Adrenal gland (tissue), 12 donors: ENCODE results near the gene MOV10. TPM values are rescaled to one million over a fixed set of nuclear protein-coding genes. Genes with fewer than 3 reads are reported as not detected.

Source experiments
- DNase-seq, 7 donors: peaks; one replicate each; pipeline ENCODE4 v3.0.0-alpha.2; 2019 to 2020
- H3K27ac ChIP-seq, 5 donors: fragments of 200-600 bp; sonication (generic) in 4 of 5; 1 replicate in 3 of 5; 2 replicates in 2 of 5; pipeline versions ENCODE4 v1.5.1 to v1.8.0; 2016 to 2020; ENCODE audit warnings: mild to moderate bottlenecking in 1 of 5
- H3K27me3 ChIP-seq: fragments of 200-600 bp; 2 replicates; pipeline ENCODE4 v1.8.0; 2021
- H3K36me3 ChIP-seq, 2 donors: fragments of 200-600 bp; replicated peaks in 1 of 2; 1 replicate in 1 of 2; 2 replicates in 1 of 2; pipeline versions ENCODE4 v1.5.1 to v1.8.0; 2018 to 2022
- H3K4me1 ChIP-seq, 2 donors: fragments of 200-600 bp; replicated peaks in 1 of 2; 1 replicate in 1 of 2; 2 replicates in 1 of 2; pipeline versions ENCODE4 v1.5.1 to v1.8.0; 2018 to 2021
- H3K4me3 ChIP-seq, 4 donors: fragments of 200-600 bp; sonication (generic) in 3 of 4; one replicate each; pipeline ENCODE4 v1.5.1; 2016 to 2018
- H3K9me3 ChIP-seq, 3 donors: fragments of 200-600 bp; sonication (generic) in 1 of 3; replicated peaks in 1 of 3; 1 replicate in 2 of 3; 2 replicates in 1 of 3; pipeline versions ENCODE4 v1.5.1 to v1.8.0; 2016 to 2021
- CTCF ChIP-seq, 6 experiments: fragments of 450-650 bp in 4 of 6; fragments of 200-600 bp in 2 of 6; sonication (generic) in 1 of 6; IDR thresholded peaks; 1 replicate in 5 of 6; 2 replicates in 1 of 6; pipeline versions ENCODE4 v1.5.1 to v1.8.0; 2016 to 2021; ENCODE audit warnings: antibody characterized with exemption in 6 of 6, mild to moderate bottlenecking in 2 of 6, moderate library complexity in 1 of 6
- POLR2A ChIP-seq, 2 donors: fragments of 450-650 bp; IDR thresholded peaks; one replicate each; pipeline ENCODE4 v1.6.1; 2017; ENCODE audit warnings: antibody characterized with exemption in 2 of 2, mild to moderate bottlenecking in 2 of 2, moderate library complexity in 1 of 2
- WGBS, 4 donors: extraction: QIAGEN DNeasy Blood & Tissue Kit in 2 of 4; methylation state at CpG; one replicate each; pipeline versions ENCODE4 v1.1.5 to v1.1.7; 2013 to 2017; 5-methylcytosine and 5-hydroxymethylcytosine counted together
- intact Hi-C, 2 donors: fragments of 100-400 bp; cut with DNase I; formaldehyde crosslinking; loops; one replicate each; pipeline versions ENCODE4 v1.14.1 to v1.15.0; 2022 to 2023
- polyA plus RNA-seq, 3 donors: library from polyadenylated mRNA; stranded (reverse); fragments of 200-250 nt in 2 of 3; fragments of 350-450 nt in 1 of 3; fragmentation: Illumina TruSeq in 1 of 3; extraction: RNeasy Lipid Tissue Mini Kit (QIAGEN cat#74804) in 1 of 3; gene quantifications; one replicate each; pipeline ENCODE4 v1.2.3, GENCODE V29; 2013 to 2014
- total RNA-seq, 9 donors: library from RNA; depleted of rRNA in 4 of 9; stranded (reverse); fragments of >200 nt in 4 of 9; fragments of 120-200 nt in 1 of 9; fragmentation: NEBNext Ultra II Directional in 1 of 9; extraction: Animal tissue kit (Norgen Biotek cat#: 25700) in 1 of 9; gene quantifications; one replicate each; pipeline versions ENCODE4 v1.1.0 to v1.2.4, GENCODE V29; 2013 to 2023
- donor health status: healthy with polysubstance abuse.
- donor health status: Bipolar disorder and iron deficiency.
- donor health status: DM: yes; HTN: yes; CAD: no.
- donor health status: DM: no; HTN: no; CAD: no.
- donor health status: DM: no; HTN: no; CAD: no.
- donor health status: DM: yes; HTN: yes; CAD: no.

Gene MOV10
- total and polyA plus RNA-seq, 12 donors: 39.1 to 372 (median 70.5) TPM

GRCh38 chr1:112696578-112697314, 22.3 kb downstream of the MOV10 start:
- H3K27ac ChIP-seq: no peak overlapping the region
- intact Hi-C loops: no loop called here

GRCh38 chr1:112697781-112698201, 23.3 kb downstream of the MOV10 start:
- Histone ChIP-seq H3K27me3 (no peaks in the 10 kb centered on the region), H3K9me3 (no peaks in the 10 kb centered on the region), H3K4me3 (no peak overlapping the region), H3K27ac (peak overlapping the region in 1 of 5 donors; percentile 95), H3K36me3 (peaks cover 0 to 87% of the 10 kb centered on the region in 2 donors), H3K4me1 (peaks cover 25 to 44% of the 10 kb centered on the region in 2 donors)
- TF ChIP-seq CTCF (IDR thresholded peaks at IDR 0.05) (no peak), POLR2A (IDR thresholded peaks at IDR 0.05) (no peak)
- WGBS, 4 donors: 89 to 97% (median 94%) methylated on average over 9 of the region's 9 CpGs
- peak in 1 of 7 donors; percentile 58 for DNase-seq
- intact Hi-C loops: no loop called here

More at GRCh38 chr1:112696578-112697314, 22.3 kb downstream of the MOV10 start:
- peaks cover 0 to 87% of the 10 kb centered on the region in 2 donors for H3K36me3 ChIP-seq
- no peaks in the 10 kb centered on the region for H3K9me3 ChIP-seq
- whole genome bisulfite sequencing, 4 donors: 55 to 92% (median 88%) methylated on average over 4 to 7 of the region's 7 CpGs
- peak in 1 of 7 donors; percentile 43 for DNase-seq
- peaks cover 24 to 38% of the 10 kb centered on the region in 2 donors for H3K4me1 ChIP-seq
- TF ChIP-seq POLR2A (IDR thresholded peaks at IDR 0.05): no peak
- no peaks in the 10 kb centered on the region for H3K27me3 ChIP-seq
- no peak overlapping the region for H3K4me3 ChIP-seq

- peaks cover 0 to 87% of the 10 kb centered on the region in 2 donors for H3K36me3 ChIP-seq
- no peak overlapping the region for H3K4me3 ChIP-seq
- intact Hi-C loops: no loop called here
- H3K27ac ChIP-seq: peak overlapping the region in 2 of 5 donors; percentile 88 to 95
- 46 to 53% (median 47%) methylated on average over 15 to 17 of the region's 17 CpGs for WGBS, 4 donors
- TF ChIP-seq POLR2A (IDR thresholded peaks at IDR 0.05): no peak
- TF ChIP-seq CTCF (IDR thresholded peaks at IDR 0.05): no peak
- H3K4me1 ChIP-seq: peaks cover 27 to 52% of the 10 kb centered on the region in 2 donors
- no peaks in the 10 kb centered on the region for H3K27me3 ChIP-seq
- peak; percentile 77 to 85 (median 83) for DNase-seq
- H3K9me3 ChIP-seq: no peaks in the 10 kb centered on the region
These were observed 24.2 kb downstream of the MOV10 start for GRCh38 chr1:112698366-112699310.

- DNase-seq: no peak
- intact Hi-C loops: no loop called here
- WGBS, 4 donors: 63 to 66% (median 66%) methylated on average over 12 to 13 of the region's 13 CpGs
- H3K27ac ChIP-seq: peak overlapping the region; percentile 65 to 95 (median 92)
- H3K4me3 ChIP-seq: no peak overlapping the region
- peaks cover 0 to 78% of the 10 kb centered on the region in 2 donors for H3K36me3 ChIP-seq
- TF ChIP-seq CTCF (IDR thresholded peaks at IDR 0.05) (no peak), POLR2A (IDR thresholded peaks at IDR 0.05) (no peak)
- H3K4me1 ChIP-seq: peaks cover 36 to 61% of the 10 kb centered on the region in 2 donors
- H3K9me3 ChIP-seq: no peaks in the 10 kb centered on the region
- H3K27me3 ChIP-seq: no peaks in the 10 kb centered on the region
These were observed 25.1 kb downstream of the MOV10 start for GRCh38 chr1:112699425-112700144.
